DMS153 treated with DMSO at 0.1 percent for 48 hours (cell line): ENCODE measurements around the gene TMCO5A.
"Not testable (repeated sequence)": the region's sequence is repeated elsewhere in the genome, so short reads cannot be mapped to it uniquely, and the experiment has no call there.

Experiments
- DNase-seq: peaks from one replicate; lab custom pipeline; 2025; ENCODE audit not compliant: unreplicated experiment; lab: John Stamatoyannopoulos, UW

Gene TMCO5A

DNA sequence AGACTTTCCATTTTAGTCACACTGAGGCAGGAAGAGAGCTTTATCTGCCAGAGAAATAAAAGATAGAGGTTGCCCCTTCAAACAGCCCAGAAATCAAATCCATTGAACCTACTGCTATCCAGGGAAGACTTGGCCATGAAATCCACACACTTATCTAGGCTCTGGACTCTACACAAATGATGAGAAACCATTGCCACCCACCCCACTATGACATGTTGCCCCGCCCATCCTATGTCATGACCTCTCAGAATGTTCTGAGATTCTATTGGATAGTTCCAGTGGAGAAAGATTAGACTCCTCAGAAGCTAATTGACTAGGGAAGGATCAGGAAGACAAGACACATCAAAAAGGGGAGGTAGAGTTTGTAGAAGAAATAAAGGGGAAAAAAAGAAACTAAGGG is at the start of gene TMCO5A:
TSS of gene TMCO5A (plus strand) at position 301 of the 400 bp plus-strand sequence. CDS start 1,684 bp downstream, outside the sequence.
- DNase-seq, result no peak

DNA sequence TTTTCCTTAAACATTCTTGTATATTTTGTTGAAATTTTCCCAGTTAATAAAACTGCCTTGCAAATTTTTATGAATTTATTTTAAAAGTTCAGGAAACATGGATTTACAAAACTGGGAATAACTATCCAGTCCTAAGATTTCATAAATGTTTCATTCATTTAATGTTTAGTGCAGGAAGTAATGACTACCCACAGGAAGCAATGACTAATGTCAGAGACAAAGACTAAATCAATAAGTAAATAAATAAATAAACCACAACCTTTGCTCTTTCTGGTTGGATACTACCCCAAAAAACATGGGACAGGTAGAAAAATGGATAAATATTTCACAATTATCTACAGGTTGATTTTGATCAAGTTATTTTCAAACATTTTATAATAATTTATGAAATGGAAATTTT is 48.8 kb upstream of the TMCO5A start:
- DNase-seq, result no peak

DNA sequence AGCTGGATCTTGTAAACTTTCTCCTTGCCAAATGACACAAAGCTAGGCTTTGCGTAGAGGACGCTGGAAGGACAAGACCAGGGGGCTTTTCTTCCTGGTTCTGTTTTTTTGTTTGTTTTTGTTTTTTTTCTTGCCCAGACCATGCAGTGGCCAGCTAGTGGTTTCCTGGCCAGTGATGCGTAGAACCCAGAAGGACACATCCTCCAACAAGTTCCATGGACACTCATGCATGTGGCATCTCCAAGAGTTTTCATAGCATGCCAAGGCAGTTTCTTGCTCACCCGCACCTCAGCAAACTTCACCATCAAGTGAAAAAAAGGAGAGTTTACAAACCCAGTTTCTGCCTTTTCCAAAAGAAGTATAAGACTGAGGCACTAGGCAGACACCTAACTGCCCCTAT is 46.1 kb upstream of the TMCO5A start:
- DNase-seq, result no peak

DNA sequence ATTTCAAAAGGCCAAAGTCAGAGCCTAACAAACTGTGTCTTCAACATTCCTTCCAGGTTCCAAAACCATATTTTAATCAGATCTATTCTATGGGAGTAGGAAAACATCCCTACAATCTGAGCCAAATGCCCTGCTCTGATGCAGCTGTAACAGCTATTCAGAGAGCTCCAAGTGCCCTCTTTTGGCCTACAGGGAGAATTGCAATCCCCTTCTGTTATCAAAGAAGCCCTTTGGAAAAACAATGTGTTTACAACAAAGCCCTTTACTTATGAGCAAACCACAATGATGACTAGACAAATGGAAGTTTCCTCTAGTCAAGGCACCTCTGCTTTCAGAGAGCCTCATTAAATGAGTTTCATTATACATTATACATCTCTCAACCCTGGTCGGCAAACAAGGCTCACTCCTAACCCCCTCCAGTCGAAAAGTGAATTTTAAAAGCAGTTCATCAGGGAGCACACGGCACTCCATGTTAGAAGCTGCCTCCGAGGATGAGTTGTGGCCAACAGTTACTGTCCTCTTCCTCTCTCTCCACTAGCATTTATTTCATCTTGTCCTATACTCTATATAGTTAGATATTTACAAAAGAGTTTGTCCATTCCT is 42.6 kb upstream of the TMCO5A start:
- no peak for DNase-seq

DNA sequence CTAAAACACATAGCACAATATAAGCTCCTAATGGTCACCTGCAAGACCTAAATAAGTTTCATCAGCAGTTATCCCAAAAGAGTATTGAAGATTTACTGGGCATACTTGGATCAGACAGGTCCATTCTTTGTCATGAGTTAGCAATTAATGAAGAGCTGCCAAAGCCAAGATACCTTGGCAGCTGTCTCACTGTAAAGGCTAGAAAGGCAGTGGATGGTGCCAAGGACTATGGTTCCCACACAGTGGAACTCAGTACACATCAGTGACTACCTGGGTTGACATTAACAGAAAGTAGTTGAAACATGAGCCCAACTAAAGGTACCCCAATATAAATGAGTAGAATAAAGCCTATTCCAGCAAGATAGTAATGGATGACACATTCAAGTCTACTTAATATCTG is 41.1 kb upstream of the TMCO5A start:
- no peak for DNase-seq

- no peak for DNase-seq
These were observed 36.1 kb upstream of the TMCO5A start for GRCh38 chr15:37898362-37898761.

DNA sequence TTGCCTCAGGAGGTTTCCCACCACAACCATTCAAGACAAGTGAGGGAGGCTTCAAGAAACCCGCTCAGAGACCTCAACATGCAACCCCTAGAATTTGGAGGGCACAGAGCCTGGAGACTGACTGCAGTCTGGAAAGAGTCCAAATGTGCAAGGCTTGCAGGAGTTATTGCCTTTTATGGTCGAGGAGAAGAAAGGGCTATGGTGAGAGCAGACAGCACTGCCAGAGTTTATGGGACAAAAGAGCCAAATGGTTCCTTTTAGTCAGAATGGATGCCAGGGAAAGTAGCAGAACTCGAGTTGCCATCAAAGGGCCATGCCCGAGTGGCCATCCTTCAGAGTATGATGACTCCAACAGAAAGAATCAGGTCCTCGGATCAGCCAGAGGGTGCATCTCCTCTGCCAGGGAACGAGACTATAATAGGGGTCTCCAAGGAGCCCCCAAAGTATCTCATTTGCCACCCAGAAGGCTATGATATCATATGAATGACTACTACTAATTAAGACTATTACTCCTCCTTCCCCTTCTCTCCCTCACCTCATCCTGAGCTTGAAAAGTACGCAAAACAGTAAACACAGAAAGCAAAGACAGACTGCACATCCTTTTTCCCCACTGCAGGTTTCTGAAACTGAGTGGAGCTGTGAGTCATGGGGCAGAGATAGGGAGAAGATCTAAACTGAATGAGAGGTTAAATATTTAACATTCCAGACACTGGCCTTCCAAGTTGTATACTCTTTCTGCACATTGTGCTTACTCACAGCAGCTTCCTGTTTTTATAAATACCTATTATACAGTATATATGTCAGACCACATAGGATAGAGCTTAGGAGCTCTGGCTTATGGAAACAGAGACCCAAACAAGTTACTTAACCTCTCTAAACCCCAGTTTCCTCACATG is 33.9 kb upstream of the TMCO5A start:
- no peak for DNase-seq

DNA sequence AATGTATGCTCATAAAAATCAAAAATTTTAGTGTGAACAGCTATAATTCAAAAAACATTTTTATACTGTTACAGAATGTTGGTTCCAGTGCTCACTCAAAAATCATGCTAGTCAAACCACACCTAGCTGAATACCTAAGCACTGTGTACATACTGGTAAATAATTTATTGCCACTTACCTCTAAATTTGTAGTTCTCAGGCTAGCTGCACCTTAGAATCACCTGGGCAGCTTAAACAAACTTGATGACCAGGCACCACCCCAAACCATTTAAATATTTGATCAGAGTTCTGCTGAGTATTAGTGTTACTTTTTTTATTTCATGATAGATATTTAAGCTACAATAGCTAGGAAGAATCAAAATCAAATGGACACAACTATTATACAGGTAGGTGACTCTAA is 32.3 kb upstream of the TMCO5A start:
- DNase-seq, result no peak

DNA sequence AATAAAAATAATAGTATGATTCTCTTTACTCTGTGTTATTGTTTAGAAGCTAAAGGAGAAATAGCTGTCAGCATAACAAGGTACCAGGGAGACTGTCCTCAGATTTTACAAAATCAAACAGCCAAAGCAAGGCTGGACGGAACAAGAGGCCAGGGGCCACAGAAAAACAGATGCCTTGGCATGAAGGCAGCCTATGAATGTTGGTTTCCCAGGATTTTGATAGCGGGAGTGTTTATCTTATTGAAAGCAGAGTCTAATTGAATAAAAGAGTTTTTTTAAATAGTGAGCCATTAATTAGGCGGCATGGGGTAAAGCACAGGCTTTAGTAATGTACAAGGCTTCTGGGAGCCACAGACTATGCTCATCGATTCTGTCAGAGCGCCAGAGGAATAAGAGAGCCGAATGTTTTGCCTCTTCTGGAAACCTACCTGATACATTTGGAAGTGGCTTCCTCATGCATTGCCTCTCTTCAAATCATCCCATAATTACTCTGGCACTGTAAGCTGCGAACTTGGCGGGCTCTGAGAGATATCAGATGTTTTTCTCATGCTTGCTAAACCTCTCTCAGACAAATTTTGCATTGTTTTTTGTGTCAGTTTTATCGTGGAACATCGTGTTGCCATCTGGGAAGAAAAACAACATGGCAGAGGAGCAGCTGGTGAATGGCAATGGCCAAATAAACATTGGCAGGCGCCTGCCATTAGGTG is 30.4 kb upstream of the TMCO5A start:
- DNase-seq, result peak; percentile 14

GRCh38 chr15:37907136-37907535 is 27.3 kb upstream of the TMCO5A start:
- DNase-seq, result no peak

GRCh38 chr15:37921527-37922385 is 12.7 kb upstream of the TMCO5A start:
- DNase-seq, result no peak

GRCh38 chr15:37926136-37926535 is 8.3 kb upstream of the TMCO5A start:
- DNase-seq, result no peak

DNA sequence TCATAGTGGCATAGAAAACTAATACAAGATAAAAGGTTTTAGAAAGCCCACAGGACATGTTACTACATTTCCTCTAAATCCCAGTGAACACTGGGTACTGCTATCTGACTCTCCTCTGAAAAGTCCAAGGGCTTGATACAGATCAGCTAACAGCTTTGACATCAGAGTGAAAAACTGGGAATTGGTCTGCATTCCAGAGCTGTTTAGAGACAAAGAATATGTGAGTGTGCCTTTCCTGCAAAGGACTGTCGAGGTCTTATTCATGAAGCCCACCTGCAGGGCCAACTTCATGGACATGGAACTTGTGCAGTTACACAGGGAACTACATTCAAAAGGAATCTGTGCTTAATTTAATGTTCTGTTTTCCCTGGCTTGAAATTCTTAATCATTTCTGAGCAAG is 5.2 kb upstream of the TMCO5A start:
- DNase-seq, result no peak

DNA sequence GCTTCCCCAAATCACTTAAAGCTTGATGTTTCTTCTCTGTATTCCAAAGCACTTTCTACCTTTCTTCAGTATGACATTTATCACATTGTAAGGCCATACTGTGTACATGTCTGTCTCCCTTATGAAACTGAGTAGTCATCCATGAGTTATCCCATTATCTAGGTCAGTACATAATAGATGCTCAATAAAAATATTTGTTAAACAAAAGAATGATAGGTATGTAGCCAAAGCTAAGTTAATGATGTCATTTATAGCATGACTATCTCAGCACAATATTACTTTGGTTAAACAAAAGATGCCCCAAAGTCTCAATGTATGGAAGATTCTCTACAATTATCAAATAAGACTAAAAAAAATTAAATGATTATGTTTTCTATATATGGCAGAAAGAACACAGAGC is 3.1 kb upstream of the TMCO5A start:
- DNase-seq, result no peak

DNA sequence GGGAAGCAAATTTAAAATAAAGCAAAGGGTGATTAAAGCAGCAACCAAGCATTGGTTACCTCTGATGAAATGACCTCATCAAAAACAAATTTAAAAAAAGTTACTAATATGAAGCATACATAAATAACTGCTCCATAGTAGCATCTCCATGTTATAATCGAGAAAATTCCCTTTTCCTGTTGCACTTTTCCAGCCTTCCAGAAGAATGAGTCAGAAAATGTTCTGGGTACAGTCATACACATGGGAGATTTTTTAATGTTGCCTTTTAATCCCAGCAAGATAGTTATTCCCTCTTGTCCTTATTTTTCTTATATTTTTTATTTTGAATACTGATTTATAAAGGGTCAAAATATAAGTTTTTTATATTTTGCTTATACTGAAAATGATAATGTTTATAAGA is 2.6 kb upstream of the TMCO5A start:
- DNase-seq, result no peak

DNA sequence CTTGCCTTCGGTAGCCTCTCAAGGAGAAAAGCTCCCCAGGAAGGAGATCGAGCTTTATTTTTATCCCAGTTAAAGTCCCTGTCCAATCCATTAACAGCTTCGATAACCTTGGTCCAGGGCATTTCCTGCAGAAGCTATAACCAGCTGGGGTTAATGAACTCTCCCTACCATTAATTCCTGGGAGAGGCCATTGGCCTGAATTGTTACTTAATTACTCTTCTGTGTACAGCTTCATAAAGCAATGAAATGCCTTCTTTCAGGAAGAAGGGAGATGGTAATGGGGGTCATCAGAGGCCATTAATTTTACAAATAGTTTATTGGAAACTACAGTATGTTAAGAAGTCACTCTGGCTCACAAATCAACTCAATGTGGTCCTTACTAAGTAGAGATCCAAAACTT is 1.9 kb upstream of the TMCO5A start:
- no peak for DNase-seq

GRCh38 chr15:37933666-37934065 is 774 bp upstream of the TMCO5A start:
- no peak for DNase-seq

GRCh38 chr15:37940876-37941275 is 6.4 kb downstream of the TMCO5A start:
- DNase-seq, result no peak

DNA sequence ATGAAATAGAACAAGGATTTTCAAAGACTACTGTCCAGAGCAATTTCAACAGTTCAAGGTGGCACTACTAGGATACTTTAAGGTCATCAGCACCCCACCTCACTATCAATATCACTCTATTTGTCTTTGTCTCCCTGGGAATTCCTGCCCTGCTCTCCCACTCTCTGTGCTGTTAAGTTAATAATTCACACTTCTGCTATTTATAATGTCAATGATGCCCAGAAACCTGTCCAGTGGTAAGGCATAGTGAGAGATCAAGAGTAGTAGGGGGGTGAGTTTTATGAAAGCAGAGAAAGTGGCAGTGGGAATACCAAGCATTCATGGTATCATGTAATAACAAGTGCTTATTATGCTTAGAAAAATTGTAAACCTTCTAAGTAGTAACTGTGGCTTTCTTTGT is 7.3 kb downstream of the TMCO5A start:
- DNase-seq, result no peak

- no peak for DNase-seq
These were observed 17.6 kb downstream of the TMCO5A start for GRCh38 chr15:37951999-37952398.

DNA sequence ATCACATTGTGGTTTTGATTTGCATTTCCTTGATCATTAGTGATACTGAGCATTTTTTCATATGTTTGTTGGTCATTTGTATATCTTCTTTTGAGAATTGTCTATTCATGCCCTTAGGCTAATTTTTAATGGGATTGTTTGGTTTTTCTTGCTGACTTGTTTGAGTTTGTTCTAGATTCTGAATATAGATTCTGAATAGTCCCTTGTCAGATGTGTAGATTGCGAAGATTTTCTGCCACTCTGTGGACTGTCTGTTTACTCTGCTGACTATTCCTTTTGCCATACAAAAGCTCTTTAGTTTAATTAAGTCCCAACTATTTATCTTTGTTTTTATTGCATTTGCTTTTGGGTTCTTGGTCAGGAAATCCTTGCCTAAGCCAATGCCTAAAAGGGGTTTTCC is 26.3 kb downstream of the TMCO5A start:
- DNase-seq, result not testable (repeated sequence)
